GM20000 (cell line): Measurements from ENCODE around the gene CDY2B.
"Not testable (repeated sequence)": the region's sequence is repeated elsewhere in the genome, so short reads cannot be mapped to it uniquely, and the experiment has no call there.

Experiments
- DNase-seq: peaks from one replicate; pipeline ENCODE4 v3.0.0; 2012; ENCODE audit warnings: low spot score

The CDY2B gene

GRCh38 chrY:17880120-17880519 is at the start of gene CDY2B:
Gene CDY2B, minus strand, starts transcription at chrY:17880220. Its CDS starts 328 bp downstream, at chrY:17879892.
- not testable (repeated sequence) for DNase-seq

GRCh38 chrY:17908009-17908408 is 28.0 kb upstream of the CDY2B start:
- not testable (repeated sequence) for DNase-seq

GRCh38 chrY:17907351-17907750 is 27.3 kb upstream of the CDY2B start:
- not testable (repeated sequence) for DNase-seq

GRCh38 chrY:17881697-17882096 is 1.7 kb upstream of the CDY2B start:
- not testable (repeated sequence) for DNase-seq

GRCh38 chrY:17876767-17877166 is 3.3 kb downstream of the CDY2B start:
- not testable (repeated sequence) for DNase-seq

- not testable (repeated sequence) for DNase-seq
Measured at GRCh38 chrY:17875401-17875800, 4.6 kb downstream of the CDY2B start.

GRCh38 chrY:17871194-17871903 is 8.7 kb downstream of the CDY2B start:
- not testable (repeated sequence) for DNase-seq

- not testable (repeated sequence) for DNase-seq
Measured at GRCh38 chrY:17870737-17871136, 9.3 kb downstream of the CDY2B start.

- DNase-seq, result not testable (repeated sequence)
Measured at GRCh38 chrY:17867850-17868249, 12.2 kb downstream of the CDY2B start.

GRCh38 chrY:17860634-17861033 is 19.4 kb downstream of the CDY2B start:
- not testable (repeated sequence) for DNase-seq

- not testable (repeated sequence) for DNase-seq
Measured at GRCh38 chrY:17856963-17857848, 22.8 kb downstream of the CDY2B start.

- not testable (repeated sequence) for DNase-seq
Measured at GRCh38 chrY:17856508-17856907, 23.5 kb downstream of the CDY2B start.

- DNase-seq, result not testable (repeated sequence)
Measured at GRCh38 chrY:17849131-17849530, 30.9 kb downstream of the CDY2B start.

- not testable (repeated sequence) for DNase-seq
Measured at GRCh38 chrY:17832149-17832548, 47.9 kb downstream of the CDY2B start.
